Endothelial cell of umbilical vein (primary cell): ENCODE measurements around the gene GNAQ. TPM values are rescaled to one million over a fixed set of nuclear protein-coding genes. Genes with fewer than 3 reads are reported as not detected.

ENCODE experiments used
- BruUV-seq: library from RNA; stranded (reverse); fragments of 400-500 nt; replicated peaks from 2 replicates; lab custom pipeline; 2021; lab: Mats Ljungman, UMichigan
- CTCF ChIA-PET: fragments of 300-600, 350-600 bp; sonication (Branson Sonifier 250); formaldehyde crosslinking; loops from one replicate; lab custom pipeline; 2021; ENCODE audit warnings: antibody characterized with exemption, inconsistent platforms; lab: Charles Lee
- POLR2A ChIA-PET: fragments of 300-600, 350-600 bp; sonication (Branson Sonifier 250); formaldehyde crosslinking; loops from one replicate; lab custom pipeline; 2021; ENCODE audit warnings: antibody characterized with exemption, inconsistent platforms; lab: Charles Lee
- DNase-seq: peaks from one replicate; pipeline ENCODE4 v3.0.0-alpha.2; 2011; ENCODE audit warnings: low read depth, low spot score
- FAIRE-seq: peaks from 2 replicates; lab custom pipeline; 2011; peaks lifted over from hg19 to GRCh38; lab: Jason Lieb, UNC
- H2AFZ ChIP-seq: 2 replicates; pipeline ENCODE4 v1.6.0; 2012; ENCODE audit warnings: low read depth, low read length, control low read depth, inconsistent platforms
- H3K27ac ChIP-seq: 2 replicates; pipeline ENCODE4 v1.5.1; 2011; ENCODE audit warnings: low read depth, mild to moderate bottlenecking, control low read depth, low read length, moderate library complexity; ENCODE audit not compliant: insufficient read depth
- H3K27me3 ChIP-seq, 2 experiments: 2 replicates each; pipeline versions ENCODE4 v1.6.0 to v1.6.1; 2011; ENCODE audit warnings: low read length in 2 of 2, mixed read lengths in 1 of 2; ENCODE audit not compliant: control insufficient read depth in 2 of 2, insufficient read depth in 2 of 2
- H3K36me3 ChIP-seq, 2 experiments: 2 replicates in 1 of 2; 3 replicates in 1 of 2; pipeline ENCODE4 v1.5.1; 2011; ENCODE audit warnings: low read length in 2 of 2, mild to moderate bottlenecking in 1 of 2, moderate library complexity in 1 of 2; ENCODE audit not compliant: control insufficient read depth in 2 of 2, insufficient read depth in 2 of 2; ENCODE audit errors: extremely low read depth in 1 of 2
- H3K4me1 ChIP-seq: 3 replicates; pipeline ENCODE4 v1.5.1; 2011; ENCODE audit warnings: mild to moderate bottlenecking, low read length; ENCODE audit not compliant: control insufficient read depth, insufficient read depth; ENCODE audit errors: extremely low read depth
- H3K4me2 ChIP-seq: 2 replicates; pipeline ENCODE4 v1.6.1; 2011; ENCODE audit warnings: low read length, control low read depth, mixed read lengths; ENCODE audit not compliant: insufficient read depth
- H3K4me3 ChIP-seq, 3 experiments: fragments of 200-600 bp in 1 of 3; sonication (generic), shearing (Covaris generic) in 1 of 3; replicated peaks in 1 of 3; 2 replicates each; pipeline ENCODE4 v1.5.1; 2011 to 2016; ENCODE audit warnings: control low read depth in 3 of 3, low read length in 3 of 3, mild to moderate bottlenecking in 2 of 3, inconsistent platforms in 1 of 3, low read depth in 1 of 3, moderate library complexity in 1 of 3; ENCODE audit not compliant: insufficient read depth in 1 of 3
- H3K79me2 ChIP-seq: 2 replicates; pipeline ENCODE4 v1.6.0; 2012; ENCODE audit warnings: low read length, inconsistent platforms; ENCODE audit not compliant: control insufficient read depth, insufficient read depth
- H3K9ac ChIP-seq: replicated peaks from 2 replicates; pipeline ENCODE3; 2011; ENCODE audit warnings: low read length, control low read depth; ENCODE audit not compliant: insufficient read depth; ENCODE audit errors: extremely low read depth
- H3K9me1 ChIP-seq: replicated peaks from 3 replicates; pipeline ENCODE4 v1.6.0; 2011; ENCODE audit warnings: mild to moderate bottlenecking, low read length; ENCODE audit not compliant: control insufficient read depth, insufficient read depth; ENCODE audit errors: extremely low read depth
- H3K9me3 ChIP-seq: replicated peaks from 2 replicates; pipeline ENCODE4 v1.5.1; 2012; ENCODE audit warnings: low read length, inconsistent platforms; ENCODE audit not compliant: control insufficient read depth, insufficient read depth
- H4K20me1 ChIP-seq: replicated peaks from 2 replicates; pipeline ENCODE3; 2011; ENCODE audit warnings: mild to moderate bottlenecking, low read length; ENCODE audit not compliant: control insufficient read depth, insufficient read depth; ENCODE audit errors: extremely low read depth
- CTCF ChIP-seq, 2 donors: IDR thresholded peaks; 1 replicate in 1 of 2; 2 replicates in 1 of 2; pipeline ENCODE4 v1.5.1; 2011; ENCODE audit warnings: low read length in 2 of 2, mild to moderate bottlenecking in 2 of 2, moderate library complexity in 2 of 2, control low read depth in 1 of 2, inconsistent platforms in 1 of 2, low read depth in 1 of 2; ENCODE audit not compliant: insufficient read depth in 1 of 2; ENCODE audit errors: extremely low read depth in 1 of 2
- EZH2 ChIP-seq: IDR thresholded peaks from 2 replicates; pipeline ENCODE4 v1.6.1; 2012; ENCODE audit warnings: borderline replicate concordance, low read depth, mild to moderate bottlenecking, moderate library complexity, low read length, inconsistent platforms; ENCODE audit not compliant: severe bottlenecking
- FOS ChIP-seq: IDR thresholded peaks from 2 replicates; pipeline ENCODE4 v1.6.1; 2011; ENCODE audit warnings: mild to moderate bottlenecking, low read length, moderate library complexity, borderline replicate concordance; ENCODE audit not compliant: insufficient read depth
- GATA2 ChIP-seq: IDR thresholded peaks from 2 replicates; pipeline ENCODE4 v1.7.0; 2011; ENCODE audit warnings: low read depth, mild to moderate bottlenecking, moderate library complexity, mixed read lengths, low read length; ENCODE audit not compliant: insufficient read length, insufficient read depth
- JUN ChIP-seq: IDR thresholded peaks from 2 replicates; pipeline ENCODE4 v1.6.1; 2011; ENCODE audit warnings: borderline replicate concordance, low read depth; ENCODE audit not compliant: insufficient read length, insufficient read depth
- MYC ChIP-seq: IDR thresholded peaks from one replicate; pipeline ENCODE4 v1.6.1; 2011; ENCODE audit warnings: mild to moderate bottlenecking, low read depth, low read length
- POLR2A ChIP-seq: IDR thresholded peaks from 2 replicates; pipeline ENCODE4 v1.6.1; 2012; ENCODE audit warnings: low read depth, mild to moderate bottlenecking, control low read depth, low read length
- POLR2AphosphoS5 ChIP-seq: IDR thresholded peaks from 2 replicates; pipeline ENCODE4 v1.6.1; 2012; ENCODE audit warnings: low read depth, mild to moderate bottlenecking, control low read depth, low read length, moderate library complexity; ENCODE audit not compliant: insufficient read depth
- dilution Hi-C: fragments of 300-500 bp; cut with MboI; formaldehyde crosslinking; loops from one replicate; pipeline ENCODE4 v1.15.0; 2019; ENCODE audit warnings: low sequenced_read_pairs; ENCODE audit not compliant: extremely low pct_ligation_motif_present
- intact Hi-C: fragments of 100-400 bp; cut with micrococcal nuclease; formaldehyde crosslinking; loops from one replicate; pipeline ENCODE4 v1.10.0; 2022
- polyA plus RNA-seq, 4 experiments: library from polyadenylated mRNA; depleted of rRNA in 3 of 4; stranded (reverse) in 3 of 4; unstranded in 1 of 4; fragments of >200 nt; gene quantifications; 2 replicates each; pipeline versions ENCODE4 v1.2.1 to v1.2.3, GENCODE V29; 2011 to 2012; ENCODE audit warnings: missing spikeins in 1 of 4
- total RNA-seq: library from RNA; stranded (reverse); gene quantifications from 2 replicates; pipeline ENCODE4 v1.2.3, GENCODE V29; 2021
- TF ChIP-seq, protein P1 (sequence below): IDR thresholded peaks from 2 replicates; pipeline ENCODE4 v1.6.1; 2011; ENCODE audit not compliant: insufficient read depth, insufficient read length

Gene GNAQ
- total and polyA plus RNA-seq, 2 donors (not counting 3 experiments of a cell fraction or from before 2014, with no cell fraction given): 26.1 to 67.3 TPM

GRCh38 chr9:77964258-77964657 lies 67.4 kb downstream of the GNAQ start:
- POLR2A ChIA-PET: no interaction called here

More at GRCh38 chr9:77964258-77964657, 67.4 kb downstream of the GNAQ start:
- H2AFZ ChIP-seq: no peak overlapping the region
- BruUV-seq: no TSS peak
- peaks cover 2% of the 10 kb centered on the region for H4K20me1 ChIP-seq
- peaks cover 81% of the 10 kb centered on the region for H3K79me2 ChIP-seq
- peaks cover 33% of the 10 kb centered on the region for H3K4me1 ChIP-seq
- no peak overlapping the region for H3K9ac ChIP-seq
- no peak for DNase-seq
- intact Hi-C loops (loop anchor here (5.0 kb wide), 2 partner anchors 68 to 117 kb away; partner anchors contain the start of gene GNAQ), dilution Hi-C loops (no loop called here)
- no peaks in the 10 kb centered on the region for H3K36me3 ChIP-seq
- CTCF ChIA-PET: no interaction called here
- no peaks in the 10 kb centered on the region for H3K9me3 ChIP-seq
- H3K27me3 ChIP-seq: no peaks in the 10 kb centered on the region
- no peak overlapping the region for H3K4me3 ChIP-seq
- TF ChIP-seq POLR2A (no peak), CTCF (IDR thresholded peaks at IDR 0.05; ENCODE audit: extremely low read depth in 1 of 2, insufficient read depth in 1 of 2, low read depth in 1 of 2, low read length in 2 of 2) (no peak), MYC (no peak), FOS (no peak), EZH2 (no peak), POLR2AphosphoS5 (no peak), JUN (no peak), GATA2 (no peak)
- TF ChIP-seq, protein P1, sequence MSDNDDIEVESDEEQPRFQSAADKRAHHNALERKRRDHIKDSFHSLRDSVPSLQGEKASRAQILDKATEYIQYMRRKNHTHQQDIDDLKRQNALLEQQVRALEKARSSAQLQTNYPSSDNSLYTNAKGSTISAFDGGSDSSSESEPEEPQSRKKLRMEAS: no peak
- no peak overlapping the region for H3K27ac ChIP-seq
- H3K4me2 ChIP-seq: no peak overlapping the region
- no peak for FAIRE-seq
- H3K9me1 ChIP-seq: no peaks in the 10 kb centered on the region
